A673 (cell line): ENCODE results near the gene RRP1.

Experiments
- EZH2 ChIP-seq: fragments of 200-600 bp; sonication (generic); IDR thresholded peaks from 2 replicates; pipeline ENCODE4 v1.6.1; 2017; ENCODE audit warnings: borderline replicate concordance, low read depth, mild to moderate bottlenecking, mixed read lengths, antibody characterized with exemption, low read length; ENCODE audit not compliant: poor library complexity, severe bottlenecking
- TF ChIP-seq, protein P1 (sequence below): fragments of 300-800, 200-600 bp; sonication (generic); conservative IDR thresholded peaks from 2 replicates; pipeline ENCODE4 v1.5.1; 2017; ENCODE audit warnings: low read depth, mild to moderate bottlenecking, antibody characterized with exemption, low read length, moderate library complexity, mixed read lengths

DNA sequence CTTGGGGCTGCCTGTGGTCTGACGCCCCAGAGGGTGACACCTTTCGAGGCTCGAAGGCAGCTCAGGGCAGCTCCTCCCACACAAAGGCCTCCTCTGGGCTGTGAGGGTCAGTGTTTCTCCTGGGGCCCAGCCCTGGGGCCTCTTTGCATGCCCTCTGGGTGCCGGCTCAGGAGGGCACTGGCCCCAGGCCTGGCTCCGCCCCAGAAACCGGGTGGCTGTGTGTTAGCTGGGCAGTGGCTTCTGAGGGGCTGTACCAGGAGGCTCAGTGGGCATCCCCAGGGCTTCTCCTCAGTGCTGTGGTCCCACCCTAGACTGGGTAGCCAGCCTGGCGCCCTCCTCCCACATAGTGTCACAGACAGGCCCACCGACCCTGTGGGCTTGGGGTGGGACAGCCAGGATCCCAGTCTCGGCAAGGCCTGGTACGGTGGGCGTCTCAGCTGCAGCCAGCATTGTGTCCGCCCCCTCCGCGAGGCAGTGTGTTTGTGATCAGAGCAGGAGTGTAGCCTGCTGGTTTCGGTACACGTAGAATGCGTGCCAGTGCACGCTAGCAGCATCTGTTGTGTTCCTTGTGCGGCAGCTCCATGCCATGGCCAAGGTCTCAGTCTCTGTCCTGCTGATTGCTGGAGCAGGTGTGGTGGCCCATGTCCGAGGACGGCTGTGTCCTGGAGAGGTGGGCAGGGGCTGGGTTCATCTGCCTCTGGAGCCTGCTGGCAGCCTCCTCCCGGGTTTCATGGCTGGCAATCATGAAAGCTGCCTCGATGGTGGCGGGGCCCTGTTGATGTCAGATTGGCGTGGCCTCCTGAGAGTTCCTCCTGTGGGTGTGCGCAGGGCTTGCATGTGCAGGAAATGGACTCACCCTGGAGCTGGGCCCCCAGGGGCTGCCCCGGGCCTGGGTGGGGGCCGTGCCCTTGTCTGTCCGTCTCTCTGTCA, 28.0 kb downstream of the RRP1 start:
- TF ChIP-seq, protein P1, sequence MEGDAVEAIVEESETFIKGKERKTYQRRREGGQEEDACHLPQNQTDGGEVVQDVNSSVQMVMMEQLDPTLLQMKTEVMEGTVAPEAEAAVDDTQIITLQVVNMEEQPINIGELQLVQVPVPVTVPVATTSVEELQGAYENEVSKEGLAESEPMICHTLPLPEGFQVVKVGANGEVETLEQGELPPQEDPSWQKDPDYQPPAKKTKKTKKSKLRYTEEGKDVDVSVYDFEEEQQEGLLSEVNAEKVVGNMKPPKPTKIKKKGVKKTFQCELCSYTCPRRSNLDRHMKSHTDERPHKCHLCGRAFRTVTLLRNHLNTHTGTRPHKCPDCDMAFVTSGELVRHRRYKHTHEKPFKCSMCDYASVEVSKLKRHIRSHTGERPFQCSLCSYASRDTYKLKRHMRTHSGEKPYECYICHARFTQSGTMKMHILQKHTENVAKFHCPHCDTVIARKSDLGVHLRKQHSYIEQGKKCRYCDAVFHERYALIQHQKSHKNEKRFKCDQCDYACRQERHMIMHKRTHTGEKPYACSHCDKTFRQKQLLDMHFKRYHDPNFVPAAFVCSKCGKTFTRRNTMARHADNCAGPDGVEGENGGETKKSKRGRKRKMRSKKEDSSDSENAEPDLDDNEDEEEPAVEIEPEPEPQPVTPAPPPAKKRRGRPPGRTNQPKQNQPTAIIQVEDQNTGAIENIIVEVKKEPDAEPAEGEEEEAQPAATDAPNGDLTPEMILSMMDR: no peak
- no peak for TF ChIP-seq EZH2
